Tibial nerve (tissue), 3 donors: ENCODE measurements around the gene TRNAU1AP.

ENCODE experiments used
- CTCF ChIP-seq, 5 experiments: fragments of 200-600 bp in 3 of 5; fragments of 450-650 bp in 2 of 5; sonication (generic) in 3 of 5; IDR thresholded peaks; one replicate each; pipeline ENCODE4 v1.5.1; 2016 to 2019; ENCODE audit warnings: antibody characterized with exemption in 5 of 5, mild to moderate bottlenecking in 3 of 5, moderate library complexity in 2 of 5
- POLR2A ChIP-seq, 2 donors: fragments of 450-650 bp; IDR thresholded peaks; one replicate each; pipeline ENCODE4 v1.6.1; 2017; ENCODE audit warnings: antibody characterized with exemption in 2 of 2, mild to moderate bottlenecking in 2 of 2, moderate library complexity in 2 of 2

- TF ChIP-seq CTCF (IDR thresholded peaks at IDR 0.05) = no peak
- no peak for TF ChIP-seq POLR2A (IDR thresholded peaks at IDR 0.05)
Observed at GRCh38 chr1:28580722-28581530, 28.0 kb downstream of the TRNAU1AP start.
